ENCODE results near the gene PFKM. TPM values are rescaled to one million over a fixed set of nuclear protein-coding genes. Genes with fewer than 3 reads are reported as not detected.

The PFKM gene
- total RNA-seq, 6 experiments from 2014 or later: 67.7 to 87.1 (median 73.3) TPM

DNA sequence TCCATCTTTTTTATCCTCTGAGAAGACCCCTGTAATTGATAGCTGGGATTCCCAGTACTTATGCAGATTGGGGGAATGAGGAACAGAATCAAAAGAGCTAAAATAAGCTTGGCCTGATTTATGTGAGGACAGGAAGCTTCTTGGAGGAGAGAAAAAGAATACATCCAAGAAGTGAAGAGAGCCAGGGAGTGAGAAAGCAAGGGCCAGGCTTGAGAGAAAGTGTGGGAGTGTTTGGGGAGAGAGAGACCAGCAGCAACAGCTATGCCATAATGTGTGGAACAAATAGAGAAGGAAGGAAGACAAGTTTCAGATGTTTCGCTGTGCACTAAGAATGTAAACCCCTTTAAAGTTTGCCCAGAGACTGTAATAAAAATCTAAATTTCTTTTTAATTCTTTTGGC is 60.3 kb downstream of the PFKM start:
- Mint-ChIP-seq H3K4me3 (no peak overlapping the region), H3K27ac (no peak overlapping the region), H3K36me3 (ENCODE audit: low read depth) (no peaks in the 10 kb centered on the region), H3K4me1 (ENCODE audit: low read depth) (peaks cover 21% of the 10 kb centered on the region), H3K9me3 (no peaks in the 10 kb centered on the region), H3K27me3 (ENCODE audit: insufficient read depth) (peaks cover 32% of the 10 kb centered on the region)
- TF ChIP-seq, protein P1, sequence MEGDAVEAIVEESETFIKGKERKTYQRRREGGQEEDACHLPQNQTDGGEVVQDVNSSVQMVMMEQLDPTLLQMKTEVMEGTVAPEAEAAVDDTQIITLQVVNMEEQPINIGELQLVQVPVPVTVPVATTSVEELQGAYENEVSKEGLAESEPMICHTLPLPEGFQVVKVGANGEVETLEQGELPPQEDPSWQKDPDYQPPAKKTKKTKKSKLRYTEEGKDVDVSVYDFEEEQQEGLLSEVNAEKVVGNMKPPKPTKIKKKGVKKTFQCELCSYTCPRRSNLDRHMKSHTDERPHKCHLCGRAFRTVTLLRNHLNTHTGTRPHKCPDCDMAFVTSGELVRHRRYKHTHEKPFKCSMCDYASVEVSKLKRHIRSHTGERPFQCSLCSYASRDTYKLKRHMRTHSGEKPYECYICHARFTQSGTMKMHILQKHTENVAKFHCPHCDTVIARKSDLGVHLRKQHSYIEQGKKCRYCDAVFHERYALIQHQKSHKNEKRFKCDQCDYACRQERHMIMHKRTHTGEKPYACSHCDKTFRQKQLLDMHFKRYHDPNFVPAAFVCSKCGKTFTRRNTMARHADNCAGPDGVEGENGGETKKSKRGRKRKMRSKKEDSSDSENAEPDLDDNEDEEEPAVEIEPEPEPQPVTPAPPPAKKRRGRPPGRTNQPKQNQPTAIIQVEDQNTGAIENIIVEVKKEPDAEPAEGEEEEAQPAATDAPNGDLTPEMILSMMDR (IDR thresholded peaks at IDR 0.05): no peak
- no peak for DNase-seq

DNA sequence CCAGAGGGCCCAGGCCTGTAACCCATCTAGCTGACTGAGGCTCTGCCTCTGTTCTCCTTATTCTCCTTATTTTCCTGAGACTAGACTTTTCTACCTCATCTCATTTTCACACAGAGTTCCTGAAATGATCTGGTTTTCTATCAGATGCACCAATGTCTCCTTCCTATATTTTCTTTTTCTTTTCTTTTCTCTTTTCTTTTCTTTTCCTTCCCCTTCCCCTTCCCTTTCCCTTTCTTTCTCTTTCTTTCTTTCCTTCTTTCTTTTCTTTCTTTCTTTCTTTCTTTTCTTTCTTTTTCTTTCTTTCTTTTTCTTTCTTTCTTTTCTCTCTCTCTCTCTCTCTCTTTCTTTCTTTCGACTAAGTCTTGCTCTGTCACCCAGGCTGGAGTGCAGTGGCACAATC is 61.3 kb downstream of the PFKM start:
- TF ChIP-seq, protein P1 (IDR thresholded peaks at IDR 0.05): no peak
- Mint-ChIP-seq H3K27me3 (ENCODE audit: insufficient read depth) (peaks cover 42% of the 10 kb centered on the region), H3K36me3 (ENCODE audit: low read depth) (no peaks in the 10 kb centered on the region), H3K27ac (no peak overlapping the region), H3K9me3 (no peaks in the 10 kb centered on the region), H3K4me1 (ENCODE audit: low read depth) (peaks cover 20% of the 10 kb centered on the region), H3K4me3 (no peak overlapping the region)
- DNase-seq: no peak

DNA sequence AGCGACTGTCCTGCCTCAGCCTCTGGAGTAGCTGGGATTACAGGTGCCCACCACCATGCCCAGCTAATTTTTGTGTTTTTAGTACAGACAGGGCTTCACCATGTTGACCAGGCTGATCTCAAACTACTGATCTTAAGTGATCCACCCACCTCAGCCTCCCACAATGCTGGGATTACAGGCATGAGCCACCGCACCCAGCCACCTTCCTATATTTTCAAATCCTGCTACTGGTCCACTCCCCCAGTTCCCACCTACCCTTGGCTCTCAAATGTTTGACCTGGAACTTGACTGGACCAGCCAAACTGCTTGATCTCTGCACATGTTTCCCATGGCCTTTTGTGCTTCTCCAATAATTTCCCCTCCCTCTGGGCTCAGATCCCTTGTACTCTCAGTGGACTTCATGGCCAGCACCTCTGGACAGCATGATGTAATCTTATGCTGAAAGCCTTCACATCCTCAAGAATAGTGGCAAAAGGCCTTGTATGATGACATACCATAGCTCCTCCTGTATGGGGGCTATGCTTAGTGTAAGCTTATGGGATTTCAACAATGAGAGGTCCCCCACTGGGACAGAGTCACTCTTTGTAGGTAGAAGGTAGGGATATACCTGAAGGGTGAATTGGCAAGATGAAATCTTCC is 61.8 kb downstream of the PFKM start:
- Mint-ChIP-seq H3K4me1 (ENCODE audit: low read depth) (peaks cover 16% of the 10 kb centered on the region), H3K36me3 (ENCODE audit: low read depth) (no peaks in the 10 kb centered on the region), H3K4me3 (no peak overlapping the region), H3K9me3 (no peaks in the 10 kb centered on the region), H3K27me3 (ENCODE audit: insufficient read depth) (peaks cover 46% of the 10 kb centered on the region), H3K27ac (no peak overlapping the region)
- TF ChIP-seq, protein P1 (IDR thresholded peaks at IDR 0.05): no peak
- DNase-seq: no peak

DNA sequence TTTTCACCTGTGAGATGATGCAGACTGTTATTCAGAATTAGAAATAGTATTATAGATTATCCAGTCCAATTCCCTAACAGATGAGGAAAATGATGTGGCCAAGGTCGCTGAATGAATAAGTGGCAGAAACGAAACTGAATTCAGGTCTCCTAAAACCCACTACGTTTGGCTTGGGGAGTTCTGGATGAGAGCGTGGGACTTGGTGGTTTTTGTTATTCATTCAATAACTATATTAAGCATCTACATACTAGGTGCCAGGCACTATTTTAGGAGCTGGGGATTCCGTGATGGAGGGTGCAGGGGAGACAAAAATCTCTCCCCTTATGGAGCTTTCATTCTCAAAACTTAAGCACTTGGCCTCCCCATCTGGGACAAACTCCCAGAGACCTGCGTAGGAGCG is 63.5 kb downstream of the PFKM start:
- Mint-ChIP-seq H3K27ac (peak overlapping the region; percentile 76), H3K4me3 (peak overlapping the region; percentile 92), H3K27me3 (ENCODE audit: insufficient read depth) (peaks cover 49% of the 10 kb centered on the region), H3K4me1 (ENCODE audit: low read depth) (peaks cover 17% of the 10 kb centered on the region), H3K9me3 (no peaks in the 10 kb centered on the region), H3K36me3 (ENCODE audit: low read depth) (no peaks in the 10 kb centered on the region)
- DNase-seq: no peak
- TF ChIP-seq, protein P1 (IDR thresholded peaks at IDR 0.05): no peak

DNA sequence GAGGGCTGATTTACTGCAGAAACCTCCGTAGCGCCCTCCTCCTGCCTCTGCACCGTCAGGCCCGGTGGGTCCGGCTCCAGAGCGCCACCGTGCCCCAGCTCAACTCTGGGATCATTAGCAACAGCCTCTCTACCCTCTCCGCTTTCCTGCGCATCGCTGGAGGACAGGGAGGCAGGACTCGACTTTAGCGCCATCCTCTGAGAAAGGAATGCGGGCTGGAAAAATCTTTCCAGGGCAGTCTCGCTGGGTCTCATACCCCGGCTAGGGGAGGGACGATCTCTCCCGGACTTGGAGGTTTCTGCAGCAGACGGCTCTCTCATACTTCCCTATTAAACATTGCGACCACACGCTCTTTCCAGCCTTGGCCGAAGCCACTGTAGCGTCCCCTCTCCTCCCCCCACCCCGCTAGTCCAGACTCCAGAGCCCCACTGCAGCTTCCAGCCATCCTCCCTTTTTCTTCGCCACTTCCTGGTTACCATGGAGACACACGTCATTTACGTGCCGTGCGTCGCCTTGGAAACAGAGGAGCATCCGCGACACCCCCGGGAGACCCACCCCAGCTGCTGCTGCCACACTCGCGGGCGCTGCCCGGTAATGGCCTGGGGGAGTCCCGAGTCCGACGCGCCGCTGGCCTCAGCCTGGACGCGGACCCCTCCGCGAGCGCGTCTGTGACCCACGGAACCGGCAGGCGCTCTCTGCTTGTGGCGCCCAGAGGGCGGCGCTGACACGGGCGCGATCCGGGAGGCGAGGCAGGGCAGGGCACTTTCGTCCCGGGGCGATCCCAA is 64.1 kb downstream of the PFKM start, which contains the start of gene CCDC184:
CCDC184 (plus strand) TSS at position 554 of the 785 bp plus-strand sequence. CDS start 479 bp downstream, outside the sequence.
- Mint-ChIP-seq H3K4me3 (peak within 1 kb of the TSS; percentile 92), H3K4me1 (ENCODE audit: low read depth) (peaks cover 20% of the 10 kb centered on the region), H3K36me3 (ENCODE audit: low read depth) (no peaks in the 10 kb centered on the region), H3K27me3 (ENCODE audit: insufficient read depth) (peaks cover 43% of the 10 kb centered on the region), H3K9me3 (no peaks in the 10 kb centered on the region), H3K27ac (peak within 1 kb of the TSS; percentile 76)
- TF ChIP-seq, protein P1 (IDR thresholded peaks at IDR 0.05): peak; percentile 67
- peak; percentile 75 for DNase-seq

All from HFFc6 (cell line).